SK-N-SH (cell line): ENCODE data around the gene NLGN3.

Source experiments
- CHD2 ChIP-seq: fragments of 150-350 bp; IDR thresholded peaks from 2 replicates; pipeline ENCODE4 v1.6.1; 2018; ENCODE audit warnings: low read length; ENCODE audit not compliant: partially characterized antibody
- CTCF ChIP-seq: fragments of 200-600 bp; sonication (generic); IDR thresholded peaks from 2 replicates; pipeline ENCODE4 v1.6.1; 2017; ENCODE audit warnings: antibody characterized with exemption, mild to moderate bottlenecking, moderate library complexity
- EP300 ChIP-seq, 2 experiments: IDR thresholded peaks; 2 replicates each; pipeline versions ENCODE4 v1.4.0 to v1.6.1; 2012; ENCODE audit warnings: borderline replicate concordance in 1 of 2, low read depth in 1 of 2, low read length in 1 of 2
- FOSL2 ChIP-seq: IDR thresholded peaks from 2 replicates; pipeline ENCODE4 v1.4.0; 2012; ENCODE audit warnings: low read depth, mild to moderate bottlenecking, moderate library complexity, borderline replicate concordance
- JUND ChIP-seq: IDR thresholded peaks from 2 replicates; pipeline ENCODE4 v1.4.0; 2012
- RAD21 ChIP-seq: IDR thresholded peaks from 2 replicates; pipeline ENCODE4 v1.6.1; 2012; ENCODE audit warnings: mild to moderate bottlenecking, low read length
- RXRA ChIP-seq: IDR thresholded peaks from 2 replicates; pipeline ENCODE4 v1.4.0; 2012; ENCODE audit warnings: low read depth, mild to moderate bottlenecking, borderline replicate concordance
- SIN3A ChIP-seq: IDR thresholded peaks from 2 replicates; pipeline ENCODE4 v1.6.1; 2012; ENCODE audit warnings: low read depth, mild to moderate bottlenecking, low read length, moderate library complexity, borderline replicate concordance

GRCh38 chrX:71143508-71143907 lies 1.1 kb upstream of the NLGN3 start:
- no peak for TF ChIP-seq CTCF
- TF ChIP-seq EP300 (IDR thresholded peaks at IDR 0.05; ENCODE audit: borderline replicate concordance in 1 of 2, low read depth in 1 of 2, low read length in 1 of 2) = no peak
- no peak for TF ChIP-seq JUND
- TF ChIP-seq RXRA = no peak
- no peak for TF ChIP-seq RAD21
- TF ChIP-seq CHD2 = no peak
- TF ChIP-seq FOSL2 = no peak
- no peak for TF ChIP-seq SIN3A
